HG03520 (cell line): ENCODE data around the gene PLEKHD1.

Experiments
- ATAC-seq: cut with Tn5 transposase; IDR thresholded peaks from one replicate; pipeline ENCODE4 v1.9.1; 2021; ENCODE audit warnings: mild to moderate bottlenecking, moderate library complexity; ENCODE audit not compliant: unreplicated experiment

Gene PLEKHD1

GRCh38 chr14:69518289-69519101 lies 34.0 kb downstream of the PLEKHD1 start:
- ATAC-seq = no peak

DNA sequence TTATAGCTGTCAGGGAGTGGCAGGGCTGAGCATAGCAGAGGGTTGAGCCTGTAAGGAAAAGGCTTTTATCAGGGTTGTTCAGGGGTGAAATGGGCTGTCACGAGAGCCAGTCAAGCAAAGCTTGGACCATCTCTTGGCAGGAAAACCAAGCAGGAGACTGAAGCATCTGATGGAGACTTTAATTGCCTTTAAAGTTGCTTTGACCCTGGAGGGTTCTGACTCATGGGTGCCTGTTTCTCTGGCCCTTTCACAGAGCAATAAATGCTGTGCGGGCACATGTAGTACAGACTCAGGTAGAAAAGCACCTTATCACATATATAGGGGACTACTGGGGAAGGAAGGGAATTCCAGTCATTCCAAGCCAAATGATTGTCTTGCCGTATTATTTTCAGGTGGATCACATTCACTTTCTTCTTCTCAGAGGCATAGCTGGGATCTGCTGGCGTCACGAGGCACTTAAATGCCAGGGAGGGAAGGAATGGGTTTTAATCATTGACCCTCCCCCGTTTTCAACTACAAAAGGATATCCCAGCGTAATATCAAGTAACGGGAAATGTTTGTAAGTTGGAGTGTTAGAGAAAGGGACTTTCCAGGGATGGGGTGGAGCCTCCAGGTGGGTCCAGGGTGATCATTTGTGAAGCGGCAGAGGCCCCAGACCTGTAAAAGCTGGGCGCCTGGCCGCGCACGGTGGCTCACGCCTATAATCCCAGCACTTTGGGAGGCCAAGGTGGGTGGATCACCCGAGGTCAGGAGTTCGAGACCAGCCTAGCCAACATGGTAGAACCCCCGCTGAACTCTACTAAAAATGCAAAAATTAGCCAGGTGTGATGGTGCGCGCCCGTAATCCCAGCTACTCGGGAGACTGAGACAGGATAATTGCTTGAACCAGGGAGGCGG lies 34.9 kb downstream of the PLEKHD1 start:
- no peak for ATAC-seq

DNA sequence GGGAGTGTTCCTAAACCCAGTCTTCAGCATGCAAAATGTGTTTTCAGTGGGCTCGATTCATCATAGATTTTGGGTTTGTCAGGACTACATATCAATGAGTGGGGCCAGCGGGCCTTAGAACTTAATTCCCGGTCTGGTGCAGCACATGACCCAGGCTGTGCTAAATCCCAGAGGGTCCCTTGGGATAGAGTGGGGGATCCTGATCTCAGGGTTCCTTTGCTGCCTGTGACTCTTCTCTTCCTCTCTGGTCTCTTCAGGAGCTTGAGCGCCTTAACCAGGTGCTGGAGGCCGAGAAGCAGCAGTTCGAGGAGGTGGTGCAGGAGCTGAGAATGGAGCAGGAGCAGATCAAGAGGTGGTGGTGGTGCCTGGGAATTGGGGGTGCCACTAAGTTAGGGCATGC lies 37.5 kb downstream of the PLEKHD1 start:
- ATAC-seq = no peak

DNA sequence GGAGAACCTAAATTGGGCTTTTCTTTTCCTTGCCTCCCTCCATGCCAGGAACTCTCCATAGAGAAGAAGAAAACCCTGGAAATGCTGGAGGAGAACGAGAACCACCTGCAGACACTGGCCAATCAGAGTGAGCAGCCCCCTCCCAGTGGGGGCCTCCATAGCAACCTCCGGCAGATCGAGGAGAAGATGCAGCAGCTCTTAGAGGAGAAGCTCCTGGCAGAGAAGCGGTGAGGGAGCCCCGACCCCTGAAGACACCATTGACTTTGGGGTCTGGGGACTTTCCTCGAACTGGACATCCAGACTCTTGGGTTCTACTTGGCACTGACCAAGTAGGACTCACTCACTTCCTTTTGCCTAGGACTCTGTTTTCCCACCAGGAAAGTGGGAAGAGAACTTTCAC lies 41.4 kb downstream of the PLEKHD1 start:
- no peak for ATAC-seq

- ATAC-seq = no peak
Measured at GRCh38 chr14:69527635-69528034, 43.1 kb downstream of the PLEKHD1 start.

DNA sequence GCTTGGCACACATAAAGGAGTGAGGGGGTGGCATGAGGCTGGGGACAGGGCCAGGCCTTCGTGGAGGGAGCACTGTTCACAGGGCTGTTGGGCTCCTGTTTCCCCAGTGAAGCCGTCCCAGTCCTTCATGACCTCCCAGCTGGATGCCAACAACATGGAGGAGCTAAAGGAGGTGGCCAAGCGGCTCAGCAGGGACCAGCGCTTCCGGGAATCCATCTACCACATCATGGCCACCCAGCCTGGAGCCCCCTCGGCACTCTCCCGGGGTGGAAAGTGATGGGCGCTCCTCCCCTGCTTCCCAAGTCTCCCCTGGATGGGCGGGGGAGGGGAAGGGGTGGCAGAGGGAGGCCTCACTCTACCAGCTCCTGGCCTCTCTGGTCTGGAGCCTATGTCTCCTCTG lies 43.6 kb downstream of the PLEKHD1 start:
- no peak for ATAC-seq

DNA sequence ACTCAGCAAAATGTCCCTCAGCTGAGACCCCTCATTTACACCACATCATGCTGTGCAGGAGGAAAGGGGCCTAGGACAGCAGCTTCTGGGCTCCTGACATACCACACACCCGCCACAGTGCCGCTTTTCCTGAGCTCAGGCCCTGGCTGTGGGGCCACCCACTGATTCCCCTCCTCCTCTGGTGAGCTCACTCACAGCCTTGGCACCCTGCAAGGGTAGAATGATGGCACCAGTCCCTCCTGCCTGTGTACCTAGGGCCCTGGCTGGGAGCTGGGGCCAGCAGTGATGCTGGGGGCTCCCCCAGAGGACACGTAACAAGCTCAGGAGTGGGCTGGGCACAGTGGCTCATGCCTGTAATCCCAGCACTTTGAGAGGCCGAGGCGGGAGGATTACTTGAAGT lies 44.4 kb downstream of the PLEKHD1 start:
- no peak for ATAC-seq

DNA sequence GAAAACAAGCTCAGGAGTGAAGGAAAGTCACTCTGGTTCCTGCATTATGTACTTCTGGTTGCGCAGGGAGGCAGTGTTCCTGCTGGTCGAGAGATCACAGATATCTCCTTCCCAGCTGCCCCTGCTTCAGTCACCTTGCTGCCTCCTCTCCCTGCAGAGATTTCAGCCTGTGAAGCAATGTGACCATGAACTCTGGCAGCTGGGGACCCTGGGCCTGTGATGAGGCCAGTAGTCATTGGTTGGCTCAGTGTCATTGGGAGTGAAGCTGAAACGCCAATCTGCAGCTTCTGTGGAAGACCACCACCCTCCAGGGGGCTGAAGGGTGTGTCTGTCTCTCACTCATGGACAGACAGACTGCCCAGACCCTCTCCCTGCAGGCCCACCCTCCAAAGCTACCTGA lies 45.0 kb downstream of the PLEKHD1 start:
- no peak for ATAC-seq

DNA sequence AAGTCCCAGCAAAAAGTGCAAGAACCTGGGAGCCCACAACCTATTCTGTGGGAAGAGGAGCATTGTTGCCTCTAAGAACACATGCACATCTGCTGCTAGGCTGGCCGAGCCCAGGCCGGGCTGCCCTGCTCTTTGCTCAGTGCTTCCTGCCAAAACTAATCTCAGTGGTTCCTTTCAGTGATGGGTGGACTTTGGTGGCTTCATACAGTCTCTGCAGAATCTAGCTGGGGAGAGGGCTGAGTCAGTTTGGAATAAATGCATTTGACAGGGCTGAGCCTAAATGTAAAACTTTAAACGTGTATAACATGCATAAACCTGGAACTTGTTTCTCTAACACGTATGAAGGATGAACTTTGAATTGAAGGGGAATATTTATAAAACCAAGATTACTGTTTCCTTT lies 45.6 kb downstream of the PLEKHD1 start:
- ATAC-seq = no peak

- ATAC-seq = no peak
Measured at GRCh38 chr14:69531135-69531534, 46.6 kb downstream of the PLEKHD1 start.

GRCh38 chr14:69532561-69533340 lies 48.2 kb downstream of the PLEKHD1 start:
- ATAC-seq = no peak

GRCh38 chr14:69535230-69535848 lies 50.8 kb downstream of the PLEKHD1 start:
- no peak for ATAC-seq

- ATAC-seq = no peak
Measured at GRCh38 chr14:69536971-69537370, 52.4 kb downstream of the PLEKHD1 start.

DNA sequence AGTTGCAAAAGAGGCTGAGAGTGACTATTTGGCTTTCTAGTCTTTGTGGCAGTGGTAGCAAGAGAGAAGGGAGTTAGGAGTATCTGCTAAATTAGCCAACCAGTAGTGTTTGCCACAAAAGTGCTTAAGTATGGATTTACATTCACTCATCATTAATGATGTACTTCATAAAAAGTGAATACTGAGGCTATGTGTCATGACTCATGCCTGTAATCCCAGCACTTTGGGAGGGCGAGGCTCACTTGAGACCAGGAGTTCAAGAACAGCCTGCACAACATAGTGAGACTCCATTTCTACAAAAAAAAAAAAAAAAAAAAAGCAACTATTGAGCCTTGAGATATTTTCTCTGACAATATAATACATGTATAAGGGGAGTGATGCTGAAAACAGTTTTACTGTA lies 53.4 kb downstream of the PLEKHD1 start:
- ATAC-seq = no peak

GRCh38 chr14:69538766-69539165 lies 54.2 kb downstream of the PLEKHD1 start:
- no peak for ATAC-seq

DNA sequence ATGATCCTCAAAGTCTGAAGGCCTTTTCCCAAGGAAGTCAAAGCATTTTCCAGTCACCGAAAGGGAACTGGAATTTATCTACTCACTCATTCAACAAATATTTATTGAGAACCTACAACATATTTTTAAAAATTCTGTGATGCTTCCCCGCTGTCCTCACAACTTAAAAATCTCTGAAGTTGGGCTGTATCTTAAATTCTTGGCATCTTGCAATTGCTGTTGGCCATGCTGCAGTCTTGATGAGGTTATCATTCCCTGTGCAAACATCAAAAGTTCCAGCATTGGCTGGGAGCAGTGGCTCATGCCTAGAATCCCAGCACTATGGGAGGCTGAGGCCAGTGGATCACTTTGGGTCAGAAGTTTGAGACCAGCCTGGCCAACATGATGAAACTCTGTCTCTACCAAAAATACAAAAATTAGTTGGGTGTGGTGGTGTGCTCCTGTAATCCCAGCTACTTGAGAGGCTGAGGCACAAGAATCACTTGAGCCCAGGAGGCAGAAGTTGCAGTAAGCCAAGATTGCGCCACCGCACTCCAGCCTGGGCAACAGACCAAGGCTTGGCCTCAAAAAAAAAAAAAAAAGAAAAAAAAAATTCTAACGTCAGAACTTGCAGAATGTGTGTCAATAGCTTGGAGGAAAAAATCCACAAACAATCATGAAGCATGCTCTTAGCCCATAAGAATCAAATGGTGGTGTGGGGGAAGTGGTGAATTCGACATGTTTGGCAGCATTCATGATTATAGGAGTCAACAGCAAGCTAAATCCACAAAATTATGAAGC lies 55.3 kb downstream of the PLEKHD1 start:
- no peak for ATAC-seq

GRCh38 chr14:69540654-69541335 lies 56.3 kb downstream of the PLEKHD1 start:
- no peak for ATAC-seq

DNA sequence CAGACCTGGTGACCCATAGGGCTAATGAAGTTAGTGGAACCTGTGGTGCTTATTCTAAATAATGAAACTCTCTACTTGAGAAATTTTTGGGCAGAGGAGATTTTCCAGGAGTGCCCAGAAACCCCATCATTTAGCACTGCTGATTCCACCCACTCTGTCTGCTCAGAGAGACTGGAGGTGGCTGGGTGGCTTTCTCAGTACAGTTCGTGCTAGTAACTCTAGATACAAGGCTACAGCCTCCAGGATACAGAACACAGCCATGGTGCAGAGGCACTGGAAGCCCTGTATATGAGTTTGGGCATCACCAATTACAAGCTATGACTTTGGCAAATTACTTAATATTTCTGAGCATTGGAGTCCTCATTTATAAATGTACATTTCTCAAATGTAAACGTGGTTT lies 57.8 kb downstream of the PLEKHD1 start:
- ATAC-seq = no peak

- ATAC-seq = no peak
Measured at GRCh38 chr14:69543341-69544115, 59.0 kb downstream of the PLEKHD1 start.
